GM23338 (cell line): ENCODE results near the gene KAT6B. TPM values are rescaled to one million over a fixed set of nuclear protein-coding genes. Genes with fewer than 3 reads are reported as not detected.

Experiments used
- ATAC-seq: fragments of 200-7000 bp; cut with Tn5 transposase; 3 replicates; pipeline ENCODE4 v1.9.1; 2020
- DNase-seq: peaks from one replicate; pipeline ENCODE4 v3.0.0-alpha.2; 2015; ENCODE audit warnings: low spot score
- H2AFZ ChIP-seq: fragments of 200-600 bp; sonication (generic); 2 replicates; pipeline ENCODE4 v1.8.0; 2016; ENCODE audit warnings: antibody characterized with exemption, mild to moderate bottlenecking, moderate library complexity
- H3F3A ChIP-seq: fragments of 200-600 bp; sonication (generic); replicated peaks from 2 replicates; pipeline ENCODE4 v1.8.0; 2017; ENCODE audit warnings: antibody characterized with exemption, mixed run types, low read depth
- H3K27ac ChIP-seq: fragments of 200-600 bp; sonication (generic); 2 replicates; pipeline ENCODE4 v1.6.1; 2016; ENCODE audit warnings: low read depth
- H3K27me3 ChIP-seq: fragments of 200-600 bp; sonication (generic); 2 replicates; pipeline ENCODE4 v1.8.0; 2016; ENCODE audit warnings: mild to moderate bottlenecking, mixed run types, moderate library complexity; ENCODE audit not compliant: insufficient read depth
- H3K36me3 ChIP-seq: fragments of 200-600 bp; sonication (generic); 2 replicates; pipeline ENCODE4 v1.8.0; 2016; ENCODE audit warnings: mild to moderate bottlenecking; ENCODE audit not compliant: insufficient read depth
- H3K4me1 ChIP-seq: fragments of 200-600 bp; sonication (generic); 2 replicates; pipeline ENCODE4 v1.8.0; 2016; ENCODE audit warnings: mild to moderate bottlenecking, moderate library complexity; ENCODE audit not compliant: insufficient read depth
- H3K4me2 ChIP-seq: fragments of 200-600 bp; sonication (generic); 2 replicates; pipeline ENCODE4 v1.7.1; 2017; ENCODE audit warnings: mixed run types
- H3K4me3 ChIP-seq: fragments of 200-600 bp; sonication (generic); 2 replicates; pipeline ENCODE4 v1.6.1; 2016; ENCODE audit warnings: mixed run types
- H3K79me2 ChIP-seq: fragments of 200-600 bp; sonication (generic); replicated peaks from 2 replicates; pipeline ENCODE4 v1.8.0; 2017; ENCODE audit warnings: mild to moderate bottlenecking; ENCODE audit not compliant: insufficient read depth
- H3K9me2 ChIP-seq: fragments of 200-600 bp; sonication (generic); 2 replicates; pipeline ENCODE4 v1.8.0; 2017; ENCODE audit not compliant: insufficient read depth
- H4K20me1 ChIP-seq: fragments of 200-600 bp; sonication (generic); replicated peaks from 2 replicates; pipeline ENCODE4 v1.8.0; 2017; ENCODE audit warnings: mild to moderate bottlenecking; ENCODE audit not compliant: insufficient read depth
- H3K27ac Mint-ChIP-seq: 2 replicates; pipeline ENCODE4 v1.8.0; 2020; ENCODE audit warnings: inconsistent platforms, mild to moderate bottlenecking, moderate library complexity, mixed read lengths
- H3K27me3 Mint-ChIP-seq: 3 replicates; pipeline ENCODE4 v1.8.0; 2022; ENCODE audit warnings: low read depth, mild to moderate bottlenecking, moderate library complexity, mixed read lengths, inconsistent platforms; ENCODE audit not compliant: insufficient read depth, poor library complexity
- H3K36me3 Mint-ChIP-seq: 3 replicates; pipeline ENCODE4 v1.8.0; 2021; ENCODE audit warnings: low read depth, mild to moderate bottlenecking, inconsistent platforms, moderate library complexity, mixed read lengths
- H3K4me1 Mint-ChIP-seq: 3 replicates; pipeline ENCODE4 v1.8.0; 2020; ENCODE audit warnings: mild to moderate bottlenecking, inconsistent platforms, mixed read lengths
- H3K4me3 Mint-ChIP-seq: 3 replicates; pipeline ENCODE4 v1.8.0; 2021; ENCODE audit warnings: moderate library complexity, mild to moderate bottlenecking, inconsistent platforms, mixed read lengths
- H3K9me3 Mint-ChIP-seq: 3 replicates; pipeline ENCODE4 v1.8.0; 2020; ENCODE audit warnings: moderate library complexity, mild to moderate bottlenecking, inconsistent platforms, mixed read lengths
- CREB1 ChIP-seq: fragments of 250-450 bp; sonication (Bioruptor Pico); IDR thresholded peaks from 2 replicates; pipeline ENCODE4 v1.5.0; 2020; ENCODE audit warnings: low read depth, mild to moderate bottlenecking, moderate library complexity
- EZH2 ChIP-seq: fragments of 200-600 bp; sonication (generic); IDR thresholded peaks from one replicate; pipeline ENCODE4 v1.8.0; 2017; ENCODE audit warnings: antibody characterized with exemption, mild to moderate bottlenecking, low read depth; ENCODE audit not compliant: unreplicated experiment
- EZH2phosphoT487 ChIP-seq: fragments of 200-600 bp; sonication (generic); IDR thresholded peaks from one replicate; pipeline ENCODE4 v1.8.1; 2018; ENCODE audit warnings: antibody characterized with exemption; ENCODE audit not compliant: unreplicated experiment
- JUNB ChIP-seq: IDR thresholded peaks from one replicate; pipeline ENCODE4 v1.6.1; 2016; ENCODE audit warnings: antibody characterized with exemption; ENCODE audit not compliant: unreplicated experiment
- NANOG ChIP-seq: IDR thresholded peaks from 2 replicates; pipeline ENCODE4 v1.6.1; 2016; ENCODE audit warnings: antibody characterized with exemption, borderline replicate concordance
- POLR2AphosphoS5 ChIP-seq: IDR thresholded peaks from 2 replicates; pipeline ENCODE4 v1.6.1; 2016; ENCODE audit warnings: antibody characterized with exemption, low read depth
- STAT1 ChIP-seq: IDR thresholded peaks from one replicate; pipeline ENCODE4 v1.6.1; 2016; ENCODE audit warnings: antibody characterized with exemption; ENCODE audit not compliant: unreplicated experiment
- ZNF114 ChIP-seq: fragments of 250-450 bp; sonication (Bioruptor Pico); IDR thresholded peaks from 2 replicates; pipeline ENCODE4 v1.5.0; 2020; ENCODE audit warnings: mild to moderate bottlenecking, moderate library complexity
- ZNF331 ChIP-seq: fragments of 250-450 bp; sonication (Bioruptor Pico); IDR thresholded peaks from 2 replicates; pipeline ENCODE4 v1.5.0; 2020; ENCODE audit warnings: low read depth, mild to moderate bottlenecking, moderate library complexity
- polyA plus RNA-seq: library from polyadenylated mRNA; unstranded; fragments of >200 nt; fragmentation: Nextera tagmentation; extraction: Ambion mirVana; gene quantifications from 2 replicates; pipeline ENCODE4 v1.2.1, GENCODE V29; 2016
- total RNA-seq: library from RNA; depleted of rRNA; stranded (reverse); fragments of >200 nt; shearing (Covaris generic); gene quantifications from 2 replicates; pipeline ENCODE4 v1.2.3, GENCODE V29; 2014
- TF ChIP-seq, protein P1 (sequence below): IDR thresholded peaks from one replicate; pipeline ENCODE4 v1.6.1; 2018; ENCODE audit warnings: antibody characterized with exemption; ENCODE audit not compliant: unreplicated experiment
- TF ChIP-seq, protein P2 (sequence below), 2 experiments: fragments of 200-600 bp in 1 of 2; sonication (generic) in 1 of 2; conservative IDR thresholded peaks; 2 replicates each; pipeline versions ENCODE4 v1.5.1 to v1.6.1; 2016 to 2017; ENCODE audit warnings: antibody characterized with exemption in 2 of 2, low read depth in 2 of 2, mild to moderate bottlenecking in 2 of 2, moderate library complexity in 1 of 2
- TF ChIP-seq, protein P3 (sequence below): fragments of 250-450 bp; sonication (Bioruptor Pico); IDR thresholded peaks from 2 replicates; pipeline ENCODE4 v1.5.0; 2020; ENCODE audit warnings: mild to moderate bottlenecking, moderate library complexity
- TF ChIP-seq, protein P4 (sequence below): IDR thresholded peaks from 2 replicates; pipeline ENCODE4 v1.6.1; 2016; ENCODE audit warnings: antibody characterized with exemption

The KAT6B gene
- total and polyA plus RNA-seq, 2 experiments from 2014 or later: 21.3 to 31.4 TPM

DNA sequence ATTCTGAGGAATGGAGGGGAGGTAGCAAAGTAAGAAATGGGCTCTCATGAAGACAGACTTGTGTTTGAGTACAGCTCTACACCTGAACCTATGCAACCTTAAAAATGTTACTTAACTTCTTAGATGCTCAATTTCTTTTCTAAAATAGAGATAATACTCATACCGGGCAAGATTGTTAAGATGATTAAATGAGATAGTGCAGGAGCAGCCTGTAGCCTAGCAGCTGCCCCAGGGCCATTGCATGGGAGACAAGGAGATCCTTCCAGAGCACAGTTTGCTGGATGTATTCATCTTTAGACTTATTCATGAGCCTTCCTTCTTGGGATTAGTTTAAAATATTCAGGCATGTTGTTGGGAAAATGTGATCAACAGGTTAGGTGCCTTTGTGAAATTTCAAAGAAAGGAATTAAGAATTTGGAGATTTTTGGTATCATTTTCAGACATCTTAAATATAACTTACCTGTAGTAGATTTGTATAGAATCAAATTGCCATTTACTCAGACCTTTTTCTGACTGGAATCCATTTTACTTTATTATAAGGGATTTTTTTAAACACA is 130.2 kb downstream of the KAT6B start:
- H2AFZ ChIP-seq: no peak overlapping the region
- no peak for DNase-seq
- ATAC-seq: no peak
- Mint-ChIP-seq H3K4me3 (no peak overlapping the region), H3K36me3 (no peaks in the 10 kb centered on the region), H3K4me1 (peaks cover 5% of the 10 kb centered on the region; the same call in 2 of the 3 replicates), H3K27ac (no peak overlapping the region), H3K9me3 (no peaks in the 10 kb centered on the region; the same call in 2 of the 3 replicates), H3K27me3 (peaks cover 4% of the 10 kb centered on the region)
- H4K20me1 ChIP-seq: no peaks in the 10 kb centered on the region
- H3K79me2 ChIP-seq: peaks cover 16% of the 10 kb centered on the region
- no peak overlapping the region for H3K4me2 ChIP-seq
- no peaks in the 10 kb centered on the region for H3K36me3 ChIP-seq
- no peaks in the 10 kb centered on the region for H3K9me2 ChIP-seq
- H3K27ac ChIP-seq: no peak overlapping the region
- TF ChIP-seq CREB1 (CRISPR knock-in tag): no peak
- TF ChIP-seq EZH2: no peak
- TF ChIP-seq JUNB: no peak
- TF ChIP-seq, protein P1, sequence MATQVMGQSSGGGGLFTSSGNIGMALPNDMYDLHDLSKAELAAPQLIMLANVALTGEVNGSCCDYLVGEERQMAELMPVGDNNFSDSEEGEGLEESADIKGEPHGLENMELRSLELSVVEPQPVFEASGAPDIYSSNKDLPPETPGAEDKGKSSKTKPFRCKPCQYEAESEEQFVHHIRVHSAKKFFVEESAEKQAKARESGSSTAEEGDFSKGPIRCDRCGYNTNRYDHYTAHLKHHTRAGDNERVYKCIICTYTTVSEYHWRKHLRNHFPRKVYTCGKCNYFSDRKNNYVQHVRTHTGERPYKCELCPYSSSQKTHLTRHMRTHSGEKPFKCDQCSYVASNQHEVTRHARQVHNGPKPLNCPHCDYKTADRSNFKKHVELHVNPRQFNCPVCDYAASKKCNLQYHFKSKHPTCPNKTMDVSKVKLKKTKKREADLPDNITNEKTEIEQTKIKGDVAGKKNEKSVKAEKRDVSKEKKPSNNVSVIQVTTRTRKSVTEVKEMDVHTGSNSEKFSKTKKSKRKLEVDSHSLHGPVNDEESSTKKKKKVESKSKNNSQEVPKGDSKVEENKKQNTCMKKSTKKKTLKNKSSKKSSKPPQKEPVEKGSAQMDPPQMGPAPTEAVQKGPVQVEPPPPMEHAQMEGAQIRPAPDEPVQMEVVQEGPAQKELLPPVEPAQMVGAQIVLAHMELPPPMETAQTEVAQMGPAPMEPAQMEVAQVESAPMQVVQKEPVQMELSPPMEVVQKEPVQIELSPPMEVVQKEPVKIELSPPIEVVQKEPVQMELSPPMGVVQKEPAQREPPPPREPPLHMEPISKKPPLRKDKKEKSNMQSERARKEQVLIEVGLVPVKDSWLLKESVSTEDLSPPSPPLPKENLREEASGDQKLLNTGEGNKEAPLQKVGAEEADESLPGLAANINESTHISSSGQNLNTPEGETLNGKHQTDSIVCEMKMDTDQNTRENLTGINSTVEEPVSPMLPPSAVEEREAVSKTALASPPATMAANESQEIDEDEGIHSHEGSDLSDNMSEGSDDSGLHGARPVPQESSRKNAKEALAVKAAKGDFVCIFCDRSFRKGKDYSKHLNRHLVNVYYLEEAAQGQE: no peak
- TF ChIP-seq STAT1: no peak
- TF ChIP-seq, protein P2, sequence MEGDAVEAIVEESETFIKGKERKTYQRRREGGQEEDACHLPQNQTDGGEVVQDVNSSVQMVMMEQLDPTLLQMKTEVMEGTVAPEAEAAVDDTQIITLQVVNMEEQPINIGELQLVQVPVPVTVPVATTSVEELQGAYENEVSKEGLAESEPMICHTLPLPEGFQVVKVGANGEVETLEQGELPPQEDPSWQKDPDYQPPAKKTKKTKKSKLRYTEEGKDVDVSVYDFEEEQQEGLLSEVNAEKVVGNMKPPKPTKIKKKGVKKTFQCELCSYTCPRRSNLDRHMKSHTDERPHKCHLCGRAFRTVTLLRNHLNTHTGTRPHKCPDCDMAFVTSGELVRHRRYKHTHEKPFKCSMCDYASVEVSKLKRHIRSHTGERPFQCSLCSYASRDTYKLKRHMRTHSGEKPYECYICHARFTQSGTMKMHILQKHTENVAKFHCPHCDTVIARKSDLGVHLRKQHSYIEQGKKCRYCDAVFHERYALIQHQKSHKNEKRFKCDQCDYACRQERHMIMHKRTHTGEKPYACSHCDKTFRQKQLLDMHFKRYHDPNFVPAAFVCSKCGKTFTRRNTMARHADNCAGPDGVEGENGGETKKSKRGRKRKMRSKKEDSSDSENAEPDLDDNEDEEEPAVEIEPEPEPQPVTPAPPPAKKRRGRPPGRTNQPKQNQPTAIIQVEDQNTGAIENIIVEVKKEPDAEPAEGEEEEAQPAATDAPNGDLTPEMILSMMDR (conservative IDR thresholded peaks at IDR 0.05; ENCODE audit: low read depth in 2 of 2): no peak
- TF ChIP-seq EZH2phosphoT487: no peak
- TF ChIP-seq ZNF114: no peak
- no peak for TF ChIP-seq ZNF331 (CRISPR knock-in tag)
- TF ChIP-seq NANOG: no peak
- no peak for TF ChIP-seq POLR2AphosphoS5
- TF ChIP-seq, protein P3, sequence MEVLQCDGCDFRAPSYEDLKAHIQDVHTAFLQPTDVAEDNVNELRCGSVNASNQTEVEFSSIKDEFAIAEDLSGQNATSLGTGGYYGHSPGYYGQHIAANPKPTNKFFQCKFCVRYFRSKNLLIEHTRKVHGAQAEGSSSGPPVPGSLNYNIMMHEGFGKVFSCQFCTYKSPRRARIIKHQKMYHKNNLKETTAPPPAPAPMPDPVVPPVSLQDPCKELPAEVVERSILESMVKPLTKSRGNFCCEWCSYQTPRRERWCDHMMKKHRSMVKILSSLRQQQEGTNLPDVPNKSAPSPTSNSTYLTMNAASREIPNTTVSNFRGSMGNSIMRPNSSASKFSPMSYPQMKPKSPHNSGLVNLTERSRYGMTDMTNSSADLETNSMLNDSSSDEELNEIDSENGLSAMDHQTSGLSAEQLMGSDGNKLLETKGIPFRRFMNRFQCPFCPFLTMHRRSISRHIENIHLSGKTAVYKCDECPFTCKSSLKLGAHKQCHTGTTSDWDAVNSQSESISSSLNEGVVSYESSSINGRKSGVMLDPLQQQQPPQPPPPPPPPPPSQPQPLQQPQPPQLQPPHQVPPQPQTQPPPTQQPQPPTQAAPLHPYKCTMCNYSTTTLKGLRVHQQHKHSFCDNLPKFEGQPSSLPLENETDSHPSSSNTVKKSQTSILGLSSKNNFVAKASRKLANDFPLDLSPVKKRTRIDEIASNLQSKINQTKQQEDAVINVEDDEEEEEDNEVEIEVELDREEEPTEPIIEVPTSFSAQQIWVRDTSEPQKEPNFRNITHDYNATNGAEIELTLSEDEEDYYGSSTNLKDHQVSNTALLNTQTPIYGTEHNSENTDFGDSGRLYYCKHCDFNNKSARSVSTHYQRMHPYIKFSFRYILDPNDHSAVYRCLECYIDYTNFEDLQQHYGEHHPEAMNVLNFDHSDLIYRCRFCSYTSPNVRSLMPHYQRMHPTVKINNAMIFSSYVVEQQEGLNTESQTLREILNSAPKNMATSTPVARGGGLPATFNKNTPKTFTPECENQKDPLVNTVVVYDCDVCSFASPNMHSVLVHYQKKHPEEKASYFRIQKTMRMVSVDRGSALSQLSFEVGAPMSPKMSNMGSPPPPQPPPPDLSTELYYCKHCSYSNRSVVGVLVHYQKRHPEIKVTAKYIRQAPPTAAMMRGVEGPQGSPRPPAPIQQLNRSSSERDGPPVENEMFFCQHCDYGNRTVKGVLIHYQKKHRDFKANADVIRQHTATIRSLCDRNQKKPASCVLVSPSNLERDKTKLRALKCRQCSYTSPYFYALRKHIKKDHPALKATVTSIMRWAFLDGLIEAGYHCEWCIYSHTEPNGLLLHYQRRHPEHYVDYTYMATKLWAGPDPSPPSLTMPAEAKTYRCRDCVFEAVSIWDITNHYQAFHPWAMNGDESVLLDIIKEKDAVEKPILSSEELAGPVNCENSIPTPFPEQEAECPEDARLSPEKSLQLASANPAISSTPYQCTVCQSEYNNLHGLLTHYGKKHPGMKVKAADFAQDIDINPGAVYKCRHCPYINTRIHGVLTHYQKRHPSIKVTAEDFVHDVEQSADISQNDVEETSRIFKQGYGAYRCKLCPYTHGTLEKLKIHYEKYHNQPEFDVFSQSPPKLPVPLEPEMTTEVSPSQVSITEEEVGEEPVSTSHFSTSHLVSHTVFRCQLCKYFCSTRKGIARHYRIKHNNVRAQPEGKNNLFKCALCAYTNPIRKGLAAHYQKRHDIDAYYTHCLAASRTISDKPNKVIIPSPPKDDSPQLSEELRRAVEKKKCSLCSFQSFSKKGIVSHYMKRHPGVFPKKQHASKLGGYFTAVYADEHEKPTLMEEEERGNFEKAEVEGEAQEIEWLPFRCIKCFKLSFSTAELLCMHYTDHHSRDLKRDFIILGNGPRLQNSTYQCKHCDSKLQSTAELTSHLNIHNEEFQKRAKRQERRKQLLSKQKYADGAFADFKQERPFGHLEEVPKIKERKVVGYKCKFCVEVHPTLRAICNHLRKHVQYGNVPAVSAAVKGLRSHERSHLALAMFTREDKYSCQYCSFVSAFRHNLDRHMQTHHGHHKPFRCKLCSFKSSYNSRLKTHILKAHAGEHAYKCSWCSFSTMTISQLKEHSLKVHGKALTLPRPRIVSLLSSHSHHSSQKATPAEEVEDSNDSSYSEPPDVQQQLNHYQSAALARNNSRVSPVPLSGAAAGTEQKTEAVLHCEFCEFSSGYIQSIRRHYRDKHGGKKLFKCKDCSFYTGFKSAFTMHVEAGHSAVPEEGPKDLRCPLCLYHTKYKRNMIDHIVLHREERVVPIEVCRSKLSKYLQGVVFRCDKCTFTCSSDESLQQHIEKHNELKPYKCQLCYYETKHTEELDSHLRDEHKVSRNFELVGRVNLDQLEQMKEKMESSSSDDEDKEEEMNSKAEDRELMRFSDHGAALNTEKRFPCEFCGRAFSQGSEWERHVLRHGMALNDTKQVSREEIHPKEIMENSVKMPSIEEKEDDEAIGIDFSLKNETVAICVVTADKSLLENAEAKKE (CRISPR knock-in tag): no peak
- TF ChIP-seq, protein P4, sequence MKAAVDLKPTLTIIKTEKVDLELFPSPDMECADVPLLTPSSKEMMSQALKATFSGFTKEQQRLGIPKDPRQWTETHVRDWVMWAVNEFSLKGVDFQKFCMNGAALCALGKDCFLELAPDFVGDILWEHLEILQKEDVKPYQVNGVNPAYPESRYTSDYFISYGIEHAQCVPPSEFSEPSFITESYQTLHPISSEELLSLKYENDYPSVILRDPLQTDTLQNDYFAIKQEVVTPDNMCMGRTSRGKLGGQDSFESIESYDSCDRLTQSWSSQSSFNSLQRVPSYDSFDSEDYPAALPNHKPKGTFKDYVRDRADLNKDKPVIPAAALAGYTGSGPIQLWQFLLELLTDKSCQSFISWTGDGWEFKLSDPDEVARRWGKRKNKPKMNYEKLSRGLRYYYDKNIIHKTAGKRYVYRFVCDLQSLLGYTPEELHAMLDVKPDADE: no peak
- no peaks in the 10 kb centered on the region for H3K27me3 ChIP-seq
- no peaks in the 10 kb centered on the region for H3K4me1 ChIP-seq
- H3K4me3 ChIP-seq: no peak overlapping the region
- no peaks in the 10 kb centered on the region for H3F3A ChIP-seq
